ENCODE data around the gene SDK1. TPM values are rescaled to one million over a fixed set of nuclear protein-coding genes. Genes with fewer than 3 reads are reported as not detected.

SDK1 gene
- total and polyA plus RNA-seq, 2 of the 8 experiments (the other 6 are each of a cell fraction or from before 2014, with no cell fraction given): 3.3 to 7.2 TPM

DNA sequence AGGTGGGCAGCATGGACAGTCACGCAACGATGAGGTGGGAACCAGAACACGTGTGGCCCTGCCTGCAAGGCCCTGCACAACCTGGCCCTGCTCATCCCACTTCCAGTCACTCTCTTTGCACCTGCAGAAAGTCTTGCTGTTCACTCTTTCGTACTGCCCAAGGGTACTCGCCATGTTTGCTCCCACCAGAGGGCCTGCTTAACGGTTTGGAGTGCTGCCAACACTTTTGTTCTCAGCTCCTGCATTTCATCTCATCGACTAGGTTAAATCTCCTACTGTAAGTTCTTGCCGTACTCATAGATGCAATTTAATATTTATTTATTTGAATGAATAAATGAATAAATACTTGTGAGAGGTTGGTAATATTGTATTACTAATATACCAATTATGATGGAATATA lies 315.3 kb downstream of the SDK1 start:
- Histone ChIP-seq H2BK20ac (ENCODE audit: low read length) (no peak overlapping the region), H4K20me1 (replicated peaks in 1 of 2; ENCODE audit: control insufficient read depth in 1 of 2, insufficient read depth in 2 of 2, low read length in 2 of 2) (no peaks in the 10 kb centered on the region), H3K4me1 (replicated peaks in 1 of 4; ENCODE audit: control insufficient read depth in 3 of 4, insufficient read depth in 4 of 4, low read length in 3 of 4) (no peaks in the 10 kb centered on the region), H4K8ac (ENCODE audit: extremely low read depth, insufficient read depth, low read length) (no peak overlapping the region; the same call in 1 of the 2 replicates), H4K5ac (ENCODE audit: insufficient read length, low read depth, low read length) (no peak overlapping the region), H2BK120ac (replicated peaks; ENCODE audit: low read depth, low read length) (no peak overlapping the region), H3K27me3 (replicated peaks in 1 of 4; ENCODE audit: control insufficient read depth in 3 of 4, extremely low read depth in 1 of 4, insufficient read depth in 3 of 4, low read length in 3 of 4) (no peaks in the 10 kb centered on the region), H2BK5ac (ENCODE audit: low read depth, low read length) (no peak overlapping the region), H3K79me2 (ENCODE audit: control insufficient read depth in 1 of 2, insufficient read depth in 2 of 2, low read length in 2 of 2) (no peaks in the 10 kb centered on the region), H3K4me3 (ENCODE audit: extremely low read depth in 1 of 4, insufficient read depth in 2 of 4, low read depth in 3 of 4, low read length in 4 of 4) (no peak overlapping the region), H3K23me2 (ENCODE audit: low read depth, low read length) (no peaks in the 10 kb centered on the region), H3K56ac (replicated peaks; ENCODE audit: insufficient read length, low read depth, low read length) (no peak overlapping the region), H2AFZ (ENCODE audit: low read length) (no peak overlapping the region), H3K14ac (ENCODE audit: insufficient read length) (no peak overlapping the region), H3K4me2 (ENCODE audit: insufficient read depth in 1 of 2, low read depth in 2 of 2, low read length in 2 of 2) (no peak overlapping the region), H2BK15ac (ENCODE audit: low read length) (no peak overlapping the region), H3K23ac (ENCODE audit: insufficient read length) (no peak overlapping the region), H3K4ac (replicated peaks; ENCODE audit: insufficient read length, low read depth, low read length) (no peak overlapping the region), H2BK12ac (ENCODE audit: low read depth, low read length) (no peak overlapping the region), H3K9me3 (ENCODE audit: insufficient read depth in 2 of 2, low read depth in 1 of 2, low read length in 1 of 2) (no peaks in the 10 kb centered on the region), H3K18ac (ENCODE audit: extremely low read depth, low read length) (no peak overlapping the region), H2AK5ac (ENCODE audit: low read depth, low read length) (no peak overlapping the region), H4K91ac (replicated peaks; ENCODE audit: insufficient read length, low read length) (no peak overlapping the region), H3K9ac (replicated peaks in 1 of 4; ENCODE audit: extremely low read depth in 1 of 4, low read depth in 3 of 4, low read length in 3 of 4) (no peak overlapping the region; a peak in 2 of 7 replicates), H3K79me1 (ENCODE audit: low read depth, low read length) (no peaks in the 10 kb centered on the region), H3K27ac (ENCODE audit: low read depth, low read length) (no peak overlapping the region), H3K36me3 (ENCODE audit: control insufficient read depth in 2 of 4, insufficient read depth in 4 of 4, low read length in 3 of 4) (no peaks in the 10 kb centered on the region)
- POLR2A ChIA-PET (ENCODE audit: partially characterized antibody): no interaction called here
- DNase-seq (ENCODE audit: low read depth in 1 of 2, low spot score in 2 of 2) (no peak), FAIRE-seq (no peak)
- CTCF ChIA-PET (ENCODE audit: partially characterized antibody): interaction anchor here (1.5 kb wide), 1 partner anchor 73 kb away, joined by 5 read pairs; no protein-coding TSS in a partner anchor
- 97% methylated on average over 8 of the region's 8 CpGs; no CpG with 5 or more reads in 1 of the 2 experiments for WGBS, 2 experiments (ENCODE audit: extremely low coverage in 1 of 2, insufficient coverage in 1 of 2, insufficient read length in 1 of 2, insufficient replicate concordance in 2 of 2, low coverage in 1 of 2, low lambda C conversion rate in 2 of 2, missing lambda C conversion rate in 1 of 2)
